Measurements from ENCODE around the gene CD19. TPM values are rescaled to one million over a fixed set of nuclear protein-coding genes. Genes with fewer than 3 reads are reported as not detected.

Gene CD19
- total RNA-seq, 4 donors from 2014 or later, result 1.5 TPM; not detected in 3

- no peak for TF ChIP-seq POLR2A (IDR thresholded peaks at IDR 0.05)
- TF ChIP-seq CTCF (IDR thresholded peaks at IDR 0.05), result no peak
- Histone ChIP-seq H3K27ac (no peak overlapping the region), H3K4me1 (no peaks in the 10 kb centered on the region), H3K36me3 (no peaks in the 10 kb centered on the region), H3K27me3 (no peaks in the 10 kb centered on the region), H3K9me3 (no peaks in the 10 kb centered on the region), H3K4me3 (no peak overlapping the region)
- intact Hi-C loops (cut with DNase I; ENCODE audit: low total_unique reads), result no loop called here
- DNase-seq, result no peak
These were observed 27.4 kb upstream of the CD19 start for GRCh38 chr16:28904363-28904762.

- Histone ChIP-seq H3K36me3 (no peaks in the 10 kb centered on the region), H3K4me1 (no peaks in the 10 kb centered on the region), H3K27ac (no peak overlapping the region), H3K9me3 (no peaks in the 10 kb centered on the region), H3K4me3 (no peak overlapping the region), H3K27me3 (no peaks in the 10 kb centered on the region)
- TF ChIP-seq CTCF (IDR thresholded peaks at IDR 0.05) (no peak), POLR2A (IDR thresholded peaks at IDR 0.05) (no peak)
- no peak for DNase-seq
- intact Hi-C loops (cut with DNase I; ENCODE audit: low total_unique reads), result no loop called here
These were observed 26.9 kb upstream of the CD19 start for GRCh38 chr16:28904828-28905227.

- no peaks in the 10 kb centered on the region for H3K36me3 ChIP-seq
- no peak for DNase-seq
- no peaks in the 10 kb centered on the region for H3K9me3 ChIP-seq
- H3K27me3 ChIP-seq, result no peaks in the 10 kb centered on the region
- intact Hi-C loops (cut with DNase I; ENCODE audit: low total_unique reads), result no loop called here
- no peak overlapping the region for H3K27ac ChIP-seq
- no peaks in the 10 kb centered on the region for H3K4me1 ChIP-seq
- no peak for TF ChIP-seq CTCF (IDR thresholded peaks at IDR 0.05)
- no peak for TF ChIP-seq POLR2A (IDR thresholded peaks at IDR 0.05)
- H3K4me3 ChIP-seq, result no peak overlapping the region
These were observed 26.5 kb upstream of the CD19 start for GRCh38 chr16:28905229-28905754.

GRCh38 chr16:28905800-28906372 lies 25.9 kb upstream of the CD19 start:
- H3K9me3 ChIP-seq, result no peaks in the 10 kb centered on the region
- TF ChIP-seq CTCF (IDR thresholded peaks at IDR 0.05) (no peak), POLR2A (IDR thresholded peaks at IDR 0.05) (no peak)
- intact Hi-C loops (cut with DNase I; ENCODE audit: low total_unique reads), result no loop called here
- no peaks in the 10 kb centered on the region for H3K27me3 ChIP-seq
- no peaks in the 10 kb centered on the region for H3K4me1 ChIP-seq
- no peak overlapping the region for H3K4me3 ChIP-seq
- H3K27ac ChIP-seq, result no peak overlapping the region
- no peak for DNase-seq
- no peaks in the 10 kb centered on the region for H3K36me3 ChIP-seq

- TF ChIP-seq CTCF (IDR thresholded peaks at IDR 0.05), result no peak
- TF ChIP-seq POLR2A (IDR thresholded peaks at IDR 0.05), result no peak
- Histone ChIP-seq H3K27ac (no peak overlapping the region), H3K27me3 (no peaks in the 10 kb centered on the region), H3K4me3 (no peak overlapping the region), H3K9me3 (no peaks in the 10 kb centered on the region), H3K4me1 (no peaks in the 10 kb centered on the region), H3K36me3 (no peaks in the 10 kb centered on the region)
- intact Hi-C loops (cut with DNase I; ENCODE audit: low total_unique reads), result no loop called here
- DNase-seq, result no peak
These were observed 21.4 kb upstream of the CD19 start for GRCh38 chr16:28910086-28911031.
